ENCODE results near the gene SDSL. TPM values are rescaled to one million over a fixed set of nuclear protein-coding genes. Genes with fewer than 3 reads are reported as not detected.

Gene SDSL
- total and polyA plus RNA-seq, 4 donors, result 3.0 to 25.8 (median 13.0) TPM

DNA sequence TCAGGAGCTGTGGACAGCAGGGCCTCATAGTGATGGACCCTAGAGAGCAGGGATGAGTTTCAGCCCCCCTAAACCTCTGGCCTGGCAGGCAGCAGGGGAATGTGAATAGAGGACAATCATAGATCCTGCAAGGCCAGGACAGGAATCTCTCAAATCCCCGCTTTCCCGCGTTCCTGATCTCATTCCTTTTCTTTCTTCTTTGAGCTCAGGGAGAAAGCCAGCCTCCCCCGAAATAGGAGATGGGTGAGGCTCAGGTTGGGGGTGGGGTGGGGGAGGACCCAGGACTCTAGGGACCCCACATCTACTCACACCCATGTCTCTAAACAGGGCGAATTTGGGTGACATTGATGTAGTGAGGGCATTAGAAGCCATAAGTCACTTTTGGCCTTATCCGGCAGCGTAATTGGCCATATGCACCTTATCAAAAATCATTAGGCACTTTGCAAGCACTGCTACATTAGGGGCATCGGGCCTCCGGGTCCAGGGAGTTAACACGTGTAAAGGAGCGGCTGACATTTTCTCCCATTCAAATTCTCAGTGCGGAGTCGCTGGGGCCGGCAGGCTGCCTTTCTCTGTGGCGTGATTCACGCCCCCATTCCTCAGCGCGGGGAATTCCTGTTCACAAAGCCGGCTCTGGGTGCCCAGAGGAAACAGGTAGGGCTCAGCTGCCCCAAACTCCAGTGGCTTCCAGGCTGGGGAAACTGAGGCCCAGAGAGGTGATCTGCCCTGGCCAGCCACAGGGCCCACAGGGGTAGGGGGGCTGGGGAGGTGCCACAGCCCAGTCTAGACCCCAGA, 48.0 kb downstream of the SDSL start:
- Histone ChIP-seq H3K4me3 (no peak overlapping the region), H3K27me3 (ENCODE audit: control insufficient read depth in 3 of 3, insufficient read depth in 3 of 3, low read length in 2 of 3) (peaks cover 24 to 94% (median 77%) of the 10 kb centered on the region in 3 donors), H3K27ac (ENCODE audit: low read depth in 1 of 2, low read length in 1 of 2) (no peak overlapping the region), H3K9ac (ENCODE audit: insufficient read depth in 1 of 2, low read length in 2 of 2) (no peak overlapping the region), H3K36me3 (ENCODE audit: control insufficient read depth in 4 of 4, insufficient read depth in 4 of 4, low read length in 4 of 4) (no peaks in the 10 kb centered on the region), H3K4me1 (ENCODE audit: control insufficient read depth in 5 of 5, insufficient read depth in 5 of 5, low read length in 5 of 5) (peaks cover 0 to 6% (median 0%) of the 10 kb centered on the region in 5 donors), H3K9me3 (ENCODE audit: control insufficient read depth in 4 of 4, insufficient read depth in 3 of 4, low read length in 3 of 4) (peaks cover 0 to 12% (median 0%) of the 10 kb centered on the region in 4 donors)
- TF ChIP-seq, protein P1, sequence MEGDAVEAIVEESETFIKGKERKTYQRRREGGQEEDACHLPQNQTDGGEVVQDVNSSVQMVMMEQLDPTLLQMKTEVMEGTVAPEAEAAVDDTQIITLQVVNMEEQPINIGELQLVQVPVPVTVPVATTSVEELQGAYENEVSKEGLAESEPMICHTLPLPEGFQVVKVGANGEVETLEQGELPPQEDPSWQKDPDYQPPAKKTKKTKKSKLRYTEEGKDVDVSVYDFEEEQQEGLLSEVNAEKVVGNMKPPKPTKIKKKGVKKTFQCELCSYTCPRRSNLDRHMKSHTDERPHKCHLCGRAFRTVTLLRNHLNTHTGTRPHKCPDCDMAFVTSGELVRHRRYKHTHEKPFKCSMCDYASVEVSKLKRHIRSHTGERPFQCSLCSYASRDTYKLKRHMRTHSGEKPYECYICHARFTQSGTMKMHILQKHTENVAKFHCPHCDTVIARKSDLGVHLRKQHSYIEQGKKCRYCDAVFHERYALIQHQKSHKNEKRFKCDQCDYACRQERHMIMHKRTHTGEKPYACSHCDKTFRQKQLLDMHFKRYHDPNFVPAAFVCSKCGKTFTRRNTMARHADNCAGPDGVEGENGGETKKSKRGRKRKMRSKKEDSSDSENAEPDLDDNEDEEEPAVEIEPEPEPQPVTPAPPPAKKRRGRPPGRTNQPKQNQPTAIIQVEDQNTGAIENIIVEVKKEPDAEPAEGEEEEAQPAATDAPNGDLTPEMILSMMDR (IDR thresholded peaks at IDR 0.05; ENCODE audit: control extremely low read depth, extremely low read depth), result no peak
- no peak for DNase-seq
- WGBS, 2 donors, result 4 to 5% methylated on average over 19 of the region's 19 CpGs
- no peak for ATAC-seq (ENCODE audit: insufficient read depth, low FRiP score)

DNA sequence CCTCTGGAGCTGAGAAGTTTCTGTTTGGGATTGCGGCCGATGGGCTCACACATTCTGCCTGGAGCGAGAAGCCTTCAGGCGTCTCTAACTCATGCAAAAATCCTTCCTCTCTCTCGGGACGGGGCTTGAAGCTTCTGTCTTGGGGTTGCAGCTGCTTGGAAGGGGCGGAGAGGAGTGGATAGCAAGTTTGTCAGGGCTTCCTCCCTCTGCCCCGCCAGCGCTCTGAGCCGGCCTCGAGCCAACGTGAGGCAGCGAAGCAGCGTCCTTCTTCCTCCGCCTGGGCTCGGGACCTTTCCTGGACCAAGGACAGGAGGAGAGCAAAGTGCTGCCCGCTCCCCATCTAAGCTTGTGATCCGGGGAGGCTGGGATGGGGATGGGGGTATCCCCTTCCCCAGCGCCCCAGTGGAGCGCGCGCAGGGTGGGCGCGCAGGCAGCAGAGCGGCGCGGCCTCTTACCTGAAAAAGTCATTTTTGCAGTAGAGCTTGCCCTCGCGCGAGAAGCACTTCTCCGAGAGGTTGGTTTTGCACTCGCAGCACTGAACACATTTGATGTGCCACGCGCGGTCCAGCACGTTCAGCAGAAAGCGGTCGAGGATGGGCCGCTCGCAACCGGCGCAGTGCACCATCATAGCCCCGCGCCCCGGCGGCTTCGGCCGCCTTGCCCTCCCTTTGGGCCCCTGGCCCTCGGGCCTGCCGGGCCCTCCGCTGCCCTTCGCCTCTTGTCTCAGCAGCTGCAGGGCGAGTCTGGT, 48.9 kb downstream of the SDSL start:
- DNase-seq, result no peak
- H3K27ac ChIP-seq (ENCODE audit: low read depth in 1 of 2, low read length in 1 of 2), result no peak overlapping the region
- TF ChIP-seq, protein P1 (IDR thresholded peaks at IDR 0.05; ENCODE audit: control extremely low read depth, extremely low read depth), result no peak
- no peak overlapping the region for H3K9ac ChIP-seq (ENCODE audit: insufficient read depth in 1 of 2, low read length in 2 of 2)
- peaks cover 0 to 6% (median 0%) of the 10 kb centered on the region in 5 donors for H3K4me1 ChIP-seq (ENCODE audit: control insufficient read depth in 5 of 5, insufficient read depth in 5 of 5, low read length in 5 of 5)
- H3K4me3 ChIP-seq, result no peak overlapping the region
- WGBS, 2 donors, result 3 to 4% methylated on average over 53 of the region's 53 CpGs
- no peak for ATAC-seq (ENCODE audit: insufficient read depth, low FRiP score)
- peaks cover 0 to 12% (median 0%) of the 10 kb centered on the region in 4 donors for H3K9me3 ChIP-seq (ENCODE audit: control insufficient read depth in 4 of 4, insufficient read depth in 3 of 4, low read length in 3 of 4)
- peaks cover 20 to 95% (median 79%) of the 10 kb centered on the region in 3 donors for H3K27me3 ChIP-seq (ENCODE audit: control insufficient read depth in 3 of 3, insufficient read depth in 3 of 3, low read length in 2 of 3)
- H3K36me3 ChIP-seq (ENCODE audit: control insufficient read depth in 4 of 4, insufficient read depth in 4 of 4, low read length in 4 of 4), result no peaks in the 10 kb centered on the region

DNA sequence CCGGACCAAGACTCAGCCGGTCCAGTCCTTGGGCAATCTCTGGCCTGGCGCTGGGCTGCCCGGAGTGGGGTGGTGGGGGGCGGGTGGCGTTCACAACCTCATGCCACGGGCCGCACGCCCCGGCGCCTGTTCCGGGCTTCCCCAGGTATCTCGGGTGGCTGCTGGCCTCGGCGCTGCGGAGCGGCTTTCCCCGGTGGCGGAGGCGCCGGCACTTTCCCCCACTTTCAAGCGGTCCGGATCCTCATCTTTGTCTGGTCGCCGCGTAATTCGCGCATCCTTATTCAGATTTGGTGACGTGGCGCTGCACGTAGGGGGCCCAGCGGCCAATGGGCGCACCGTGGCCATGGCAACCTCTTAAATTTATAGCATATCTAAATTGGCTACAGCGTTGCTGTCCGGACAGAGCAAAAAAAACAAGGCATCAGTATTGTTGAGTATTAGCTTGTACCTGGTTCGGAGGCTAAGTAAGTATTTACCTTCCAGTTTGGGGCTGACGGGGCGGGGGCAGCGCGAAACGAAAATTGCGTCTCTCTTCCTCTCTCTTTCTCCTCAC, 49.5 kb downstream of the SDSL start, which contains the start of gene LHX5:
Gene LHX5, minus strand, starts transcription at position 253 of the 553 bp plus-strand sequence. CDS start 373 bp downstream, outside the sequence.
- no peaks in the 10 kb centered on the region for H3K36me3 ChIP-seq (ENCODE audit: control insufficient read depth in 4 of 4, insufficient read depth in 4 of 4, low read length in 4 of 4)
- DNase-seq (no peak), ATAC-seq (ENCODE audit: insufficient read depth, low FRiP score) (no peak)
- no peak within 1 kb of the TSS for H3K4me3 ChIP-seq
- H3K27ac ChIP-seq (ENCODE audit: low read depth in 1 of 2, low read length in 1 of 2), result no peak within 1 kb of the TSS
- no peak within 1 kb of the TSS for H3K9ac ChIP-seq (ENCODE audit: insufficient read depth in 1 of 2, low read length in 2 of 2)
- WGBS, 2 donors, result 3 to 4% methylated on average over 34 to 43 of the region's 43 CpGs
- peaks cover 20 to 94% (median 72%) of the 10 kb centered on the region in 3 donors for H3K27me3 ChIP-seq (ENCODE audit: control insufficient read depth in 3 of 3, insufficient read depth in 3 of 3, low read length in 2 of 3)
- H3K9me3 ChIP-seq (ENCODE audit: control insufficient read depth in 4 of 4, insufficient read depth in 3 of 4, low read length in 3 of 4), result peaks cover 0 to 12% (median 0%) of the 10 kb centered on the region in 4 donors
- peaks cover 0 to 6% (median 0%) of the 10 kb centered on the region in 5 donors for H3K4me1 ChIP-seq (ENCODE audit: control insufficient read depth in 5 of 5, insufficient read depth in 5 of 5, low read length in 5 of 5)
- TF ChIP-seq, protein P1 (IDR thresholded peaks at IDR 0.05; ENCODE audit: control extremely low read depth, extremely low read depth), result no peak
